H1 (cell line): ENCODE data around the gene MLEC. TPM values are rescaled to one million over a fixed set of nuclear protein-coding genes. Genes with fewer than 3 reads are reported as not detected.

Source experiments
- CTCF ChIA-PET: fragments of 300-600 bp; sonication (Branson Sonifier 250); formaldehyde crosslinking; loops from one replicate; lab custom pipeline; 2021; ENCODE audit not compliant: partially characterized antibody; lab: Charles Lee
- POLR2A ChIA-PET: fragments of 300-600 bp; sonication (Branson Sonifier 250); formaldehyde crosslinking; loops from one replicate; lab custom pipeline; 2021; ENCODE audit warnings: inconsistent platforms; ENCODE audit not compliant: partially characterized antibody; lab: Charles Lee
- DNase-seq, 2 experiments: peaks; one replicate each; pipeline versions ENCODE4 v3.0.0 to v3.0.0-alpha.2; 2010 to 2022; ENCODE audit warnings: low spot score in 2 of 2, low read depth in 1 of 2, mixed read lengths in 1 of 2
- FAIRE-seq: peaks from 2 replicates; lab custom pipeline; 2011; peaks lifted over from hg19 to GRCh38; lab: Jason Lieb, UNC
- H2AFZ ChIP-seq: 2 replicates; pipeline ENCODE4 v1.8.1; 2012; ENCODE audit warnings: low read length, inconsistent platforms
- H2AK5ac ChIP-seq: 2 replicates; pipeline ENCODE4 v1.6.1; 2013; ENCODE audit warnings: low read depth, low read length
- H2BK120ac ChIP-seq: replicated peaks from 2 replicates; pipeline ENCODE3; 2013; ENCODE audit warnings: low read depth, low read length, inconsistent platforms
- H2BK12ac ChIP-seq: 2 replicates; pipeline ENCODE4 v1.6.1; 2013; ENCODE audit warnings: low read depth, low read length
- H2BK15ac ChIP-seq: 2 replicates; pipeline ENCODE4 v1.6.1; 2013; ENCODE audit warnings: low read length
- H2BK20ac ChIP-seq: 2 replicates; pipeline ENCODE4 v1.6.1; 2013; ENCODE audit warnings: low read length
- H2BK5ac ChIP-seq: 2 replicates; pipeline ENCODE4 v1.6.1; 2013; ENCODE audit warnings: low read depth, low read length
- H3K14ac ChIP-seq: 2 replicates; pipeline ENCODE4 v1.6.1; 2013; ENCODE audit warnings: inconsistent platforms; ENCODE audit not compliant: insufficient read length
- H3K18ac ChIP-seq: 2 replicates; pipeline ENCODE4 v1.6.1; 2013; ENCODE audit warnings: low read length; ENCODE audit errors: extremely low read depth
- H3K23ac ChIP-seq: 2 replicates; pipeline ENCODE4 v1.6.1; 2013; ENCODE audit warnings: inconsistent platforms; ENCODE audit not compliant: insufficient read length
- H3K23me2 ChIP-seq: 2 replicates; pipeline ENCODE4 v1.6.1; 2013; ENCODE audit warnings: low read depth, low read length
- H3K27ac ChIP-seq: 2 replicates; pipeline ENCODE4 v1.6.1; 2011; ENCODE audit warnings: low read depth, low read length, inconsistent platforms
- H3K27me3 ChIP-seq, 4 experiments: replicated peaks in 1 of 4; 1 replicate in 1 of 4; 2 replicates in 3 of 4; pipeline versions ENCODE4 v1.6.1 to v1.8.1; 2011 to 2013; ENCODE audit warnings: low read length in 3 of 4, mild to moderate bottlenecking in 3 of 4, inconsistent platforms in 2 of 4, mixed read lengths in 2 of 4, moderate library complexity in 1 of 4; ENCODE audit not compliant: control insufficient read depth in 3 of 4, insufficient read depth in 3 of 4; ENCODE audit errors: extremely low read depth in 1 of 4
- H3K36me3 ChIP-seq, 4 experiments: 2 replicates each; pipeline versions ENCODE4 v1.6.1 to v1.8.1; 2011 to 2013; ENCODE audit warnings: mild to moderate bottlenecking in 4 of 4, low read length in 3 of 4, moderate library complexity in 2 of 4, control low read depth in 1 of 4, inconsistent platforms in 1 of 4; ENCODE audit not compliant: insufficient read depth in 4 of 4, control insufficient read depth in 2 of 4
- H3K4ac ChIP-seq: replicated peaks from 2 replicates; pipeline ENCODE3; 2013; ENCODE audit warnings: low read length, low read depth, mixed read lengths, inconsistent platforms; ENCODE audit not compliant: insufficient read length
- H3K4me1 ChIP-seq, 4 experiments: replicated peaks in 1 of 4; 1 replicate in 1 of 4; 2 replicates in 3 of 4; pipeline versions ENCODE4 v1.6.1 to v1.8.1; 2011 to 2013; ENCODE audit warnings: low read length in 3 of 4, inconsistent platforms in 2 of 4, mixed read lengths in 1 of 4; ENCODE audit not compliant: insufficient read depth in 4 of 4, control insufficient read depth in 3 of 4
- H3K4me2 ChIP-seq, 2 experiments: 2 replicates each; pipeline versions ENCODE4 v1.6.1 to v1.8.1; 2011 to 2013; ENCODE audit warnings: low read depth in 2 of 2, low read length in 2 of 2, control low read depth in 1 of 2, inconsistent platforms in 1 of 2, mild to moderate bottlenecking in 1 of 2; ENCODE audit not compliant: insufficient read depth in 1 of 2
- H3K4me3 ChIP-seq, 4 experiments: fragments of 200-600, 300-600 bp in 1 of 4; sonication (generic), shearing (Covaris generic), sonication (Bioruptor Twin) in 1 of 4; 2 replicates each; pipeline versions ENCODE4 v1.5.1 to v1.8.1; 2011 to 2016; ENCODE audit warnings: low read length in 4 of 4, low read depth in 3 of 4, control low read depth in 2 of 4, inconsistent platforms in 2 of 4, mild to moderate bottlenecking in 2 of 4, mixed read lengths in 1 of 4, moderate library complexity in 1 of 4; ENCODE audit not compliant: insufficient read depth in 2 of 4; ENCODE audit errors: extremely low read depth in 1 of 4
- H3K56ac ChIP-seq: replicated peaks from 2 replicates; pipeline ENCODE3; 2013; ENCODE audit warnings: low read depth, mild to moderate bottlenecking, mixed read lengths, low read length, inconsistent platforms; ENCODE audit not compliant: insufficient read length
- H3K79me1 ChIP-seq: 2 replicates; pipeline ENCODE4 v1.6.1; 2013; ENCODE audit warnings: low read depth, low read length, control low read depth
- H3K79me2 ChIP-seq, 2 experiments: 2 replicates each; pipeline versions ENCODE4 v1.6.1 to v1.8.1; 2012 to 2013; ENCODE audit warnings: low read length in 2 of 2, mild to moderate bottlenecking in 2 of 2, inconsistent platforms in 1 of 2; ENCODE audit not compliant: insufficient read depth in 2 of 2, control insufficient read depth in 1 of 2
- H3K9ac ChIP-seq, 4 experiments: replicated peaks in 1 of 4; 1 replicate in 1 of 4; 2 replicates in 3 of 4; pipeline versions ENCODE4 v1.6.1 to v1.8.1; 2011 to 2013; ENCODE audit warnings: low read depth in 3 of 4, low read length in 3 of 4, control low read depth in 2 of 4, mild to moderate bottlenecking in 2 of 4, moderate library complexity in 2 of 4, inconsistent platforms in 1 of 4; ENCODE audit errors: extremely low read depth in 1 of 4
- H3K9me3 ChIP-seq, 2 experiments: 2 replicates each; pipeline versions ENCODE4 v1.6.1 to v1.8.1; 2012 to 2013; ENCODE audit warnings: mild to moderate bottlenecking in 2 of 2, moderate library complexity in 2 of 2, control low read depth in 1 of 2, inconsistent platforms in 1 of 2, low read depth in 1 of 2, low read length in 1 of 2, mixed read lengths in 1 of 2; ENCODE audit not compliant: insufficient read depth in 2 of 2
- H4K20me1 ChIP-seq, 2 experiments: replicated peaks in 1 of 2; 2 replicates each; pipeline versions ENCODE3 to v1.8.1; 2011 to 2013; ENCODE audit warnings: inconsistent platforms in 2 of 2, low read length in 2 of 2, mild to moderate bottlenecking in 1 of 2; ENCODE audit not compliant: insufficient read depth in 2 of 2, control insufficient read depth in 1 of 2
- H4K5ac ChIP-seq: 2 replicates; pipeline ENCODE4 v1.6.1; 2013; ENCODE audit warnings: low read length, low read depth, mixed read lengths, inconsistent platforms; ENCODE audit not compliant: insufficient read length
- H4K8ac ChIP-seq: 2 replicates; pipeline ENCODE4 v1.8.0; 2013; ENCODE audit warnings: mild to moderate bottlenecking, moderate library complexity, low read length, inconsistent platforms; ENCODE audit not compliant: insufficient read depth; ENCODE audit errors: extremely low read depth
- H4K91ac ChIP-seq: replicated peaks from 2 replicates; pipeline ENCODE3; 2013; ENCODE audit warnings: low read length, mixed read lengths, inconsistent platforms; ENCODE audit not compliant: insufficient read length
- EGR1 ChIP-seq: IDR thresholded peaks from 2 replicates; pipeline ENCODE4 v1.6.1; 2011; ENCODE audit warnings: low read depth, low read length, borderline replicate concordance
- WGBS, 2 experiments: shearing (Covaris generic) in 1 of 2; methylation state at CpG; one replicate each; pipeline versions ENCODE4 v1.1.6 to v1.1.7; 2013 to 2015; ENCODE audit warnings: low lambda C conversion rate in 2 of 2, mixed read lengths in 2 of 2, inconsistent platforms in 1 of 2, low coverage in 1 of 2, missing lambda C conversion rate in 1 of 2; ENCODE audit not compliant: insufficient replicate concordance in 2 of 2, insufficient coverage in 1 of 2, insufficient read length in 1 of 2; ENCODE audit errors: extremely low coverage in 1 of 2, missing lambda C conversion rate in 1 of 2; 5-methylcytosine and 5-hydroxymethylcytosine counted together
- polyA plus RNA-seq, 7 experiments: library from polyadenylated mRNA; depleted of rRNA in 3 of 7; stranded (reverse) in 5 of 7; unstranded in 2 of 7; fragments of >200 nt in 5 of 7; fragments of 200-250 nt in 2 of 7; gene quantifications; 1 replicate in 5 of 7; 2 replicates in 1 of 7; 4 replicates in 1 of 7; pipeline versions ENCODE4 v1.2.1 to v1.2.3, GENCODE V29; 2011 to 2013; ENCODE audit warnings: missing spikeins in 2 of 7, mixed read lengths in 2 of 7
- total RNA-seq: library from RNA; stranded (reverse); fragmentation: NEBNext Ultra II Directional; extraction: Animal tissue kit (Norgen Biotek cat#: 25700); gene quantifications from 2 replicates; pipeline ENCODE4 v1.2.1, GENCODE V29; 2021
- TF ChIP-seq, protein P1 (sequence below), 3 experiments: IDR thresholded peaks; 1 replicate in 2 of 3; 2 replicates in 1 of 3; pipeline versions ENCODE4 v1.5.1 to v1.6.1; 2011; ENCODE audit warnings: low read length in 3 of 3, mild to moderate bottlenecking in 3 of 3, inconsistent platforms in 2 of 3, low read depth in 1 of 3, moderate library complexity in 1 of 3; ENCODE audit not compliant: insufficient read depth in 1 of 3; ENCODE audit errors: control extremely low read depth in 1 of 3

Gene MLEC
- total and polyA plus RNA-seq, 2 of the 8 experiments (the other 6 are each of a cell fraction or from before 2014, with no cell fraction given) = 37.1 to 260 TPM

DNA sequence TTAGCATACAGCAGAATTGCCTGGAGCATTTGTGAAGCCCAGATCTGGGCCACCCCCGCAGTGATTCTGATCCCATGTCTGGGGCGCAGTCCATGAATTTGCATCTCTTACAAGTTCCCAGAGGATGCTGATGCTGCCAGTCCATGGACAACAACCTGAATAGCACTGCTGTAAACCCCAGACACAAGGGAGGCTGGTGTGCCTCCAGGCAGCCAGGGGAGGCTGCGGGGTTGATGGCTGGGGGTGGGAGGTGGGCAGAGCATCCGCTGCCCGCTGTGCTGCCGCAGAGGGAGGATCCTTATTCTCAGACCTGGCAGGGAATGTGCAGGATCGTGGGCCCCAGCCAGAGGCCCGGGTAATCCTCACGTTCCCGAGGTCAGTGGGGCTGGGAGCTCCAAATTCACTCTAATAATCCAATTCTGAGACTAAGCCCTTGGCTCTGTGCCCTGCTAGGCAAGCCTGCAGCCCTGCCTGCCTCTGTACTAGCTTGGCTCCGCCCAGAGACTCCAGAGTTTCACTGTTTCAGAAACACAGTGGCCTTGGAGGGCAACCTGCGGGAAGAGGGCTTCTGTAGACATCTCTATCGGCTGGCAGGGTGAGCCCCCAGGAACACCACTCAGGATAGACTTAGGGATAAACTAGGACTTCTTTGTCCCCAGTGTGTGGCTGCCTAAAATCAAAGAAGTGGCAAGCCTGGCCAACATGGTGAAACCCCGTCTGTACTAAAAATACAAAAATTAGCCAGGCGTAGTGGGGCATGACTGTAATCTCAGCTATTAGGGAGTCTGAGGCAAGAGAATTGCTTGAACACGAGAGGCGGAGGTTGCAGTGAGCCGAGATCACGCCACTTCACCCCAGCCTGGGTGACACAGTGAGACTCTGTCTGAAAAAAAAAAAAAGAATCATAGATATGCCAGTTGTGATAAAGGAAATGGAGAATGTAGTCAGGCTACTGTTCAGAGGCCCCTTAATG lies 17.8 kb upstream of the MLEC start:
- POLR2A ChIA-PET = interaction anchor here (0.9 to 3.1 kb wide), 4 partner anchors 11 to 23 kb away, joined by 3 to 15 read pairs (median 8); partner anchors contain the start of gene MLEC
- Histone ChIP-seq H2BK20ac (peak overlapping the region; percentile 87; the same call in 1 of the 2 replicates), H3K79me2 (no peaks in the 10 kb centered on the region), H3K27ac (no peak overlapping the region), H2BK15ac (peak overlapping the region; percentile 19; the same call in 1 of the 2 replicates)
- TF ChIP-seq, protein P1, sequence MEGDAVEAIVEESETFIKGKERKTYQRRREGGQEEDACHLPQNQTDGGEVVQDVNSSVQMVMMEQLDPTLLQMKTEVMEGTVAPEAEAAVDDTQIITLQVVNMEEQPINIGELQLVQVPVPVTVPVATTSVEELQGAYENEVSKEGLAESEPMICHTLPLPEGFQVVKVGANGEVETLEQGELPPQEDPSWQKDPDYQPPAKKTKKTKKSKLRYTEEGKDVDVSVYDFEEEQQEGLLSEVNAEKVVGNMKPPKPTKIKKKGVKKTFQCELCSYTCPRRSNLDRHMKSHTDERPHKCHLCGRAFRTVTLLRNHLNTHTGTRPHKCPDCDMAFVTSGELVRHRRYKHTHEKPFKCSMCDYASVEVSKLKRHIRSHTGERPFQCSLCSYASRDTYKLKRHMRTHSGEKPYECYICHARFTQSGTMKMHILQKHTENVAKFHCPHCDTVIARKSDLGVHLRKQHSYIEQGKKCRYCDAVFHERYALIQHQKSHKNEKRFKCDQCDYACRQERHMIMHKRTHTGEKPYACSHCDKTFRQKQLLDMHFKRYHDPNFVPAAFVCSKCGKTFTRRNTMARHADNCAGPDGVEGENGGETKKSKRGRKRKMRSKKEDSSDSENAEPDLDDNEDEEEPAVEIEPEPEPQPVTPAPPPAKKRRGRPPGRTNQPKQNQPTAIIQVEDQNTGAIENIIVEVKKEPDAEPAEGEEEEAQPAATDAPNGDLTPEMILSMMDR (IDR thresholded peaks at IDR 0.05; ENCODE audit: control extremely low read depth in 1 of 3, insufficient read depth in 1 of 3, low read depth in 1 of 3, low read length in 3 of 3) = peak in 1 of 3 experiments; percentile 1; a peak in 1 of 4 replicates
- no peak for TF ChIP-seq EGR1
- TF ChIP-seq, all 59 proteins: peak for 1
- Histone ChIP-seq H2AK5ac (peak overlapping the region; percentile 85; the same call in 1 of the 2 replicates), H3K14ac (no peak overlapping the region), H3K27me3 (no peaks in the 10 kb centered on the region), H3K4ac (no peak overlapping the region), H2AFZ (peak overlapping the region; percentile 13; the same call in 1 of the 2 replicates), H3K79me1 (no peaks in the 10 kb centered on the region), H4K91ac (no peak overlapping the region), H2BK12ac (peak overlapping the region; percentile 86; the same call in 1 of the 2 replicates), H3K4me2 (peak overlapping the region; percentile 56 to 64), H3K23ac (no peak overlapping the region), H2BK120ac (no peak overlapping the region), H3K4me3 (peak overlapping the region in 3 of 4 experiments; percentile 1 to 33 (median 14); a peak in 3 of 8 replicates), H3K36me3 (no peaks in the 10 kb centered on the region), H4K20me1 (no peaks in the 10 kb centered on the region), H3K23me2 (no peaks in the 10 kb centered on the region; the same call in 1 of the 2 replicates), H4K5ac (peak overlapping the region; percentile 39), H3K56ac (no peak overlapping the region), H3K9ac (no peak overlapping the region), H3K4me1 (peaks cover 7 to 19% (median 12%) of the 10 kb centered on the region in 4 experiments), H3K18ac (peak overlapping the region; percentile 36), H3K9me3 (no peaks in the 10 kb centered on the region), H4K8ac (peak overlapping the region; percentile 54), H2BK5ac (peak overlapping the region; percentile 82)
- WGBS, 2 experiments = 65% methylated on average over 15 of the region's 19 CpGs; no CpG with 5 or more reads in 1 of the 2 experiments
- peak in 1 of 2 experiments; percentile 66 for DNase-seq
- CTCF ChIA-PET = interaction anchor here (0.6 to 5.7 kb wide), 10 partner anchors 10 to 84 kb away, joined by 3 to 77 read pairs (median 3); partner anchors contain the start of gene MLEC
- no peak for FAIRE-seq
